Cardiac fibroblast (primary cell): Measurements from ENCODE around the gene PDCL3.

ENCODE experiments used
- DNase-seq, 2 donors: peaks; one replicate each; pipeline versions ENCODE4 v3.0.0 to v3.0.0-alpha.2; 2010; ENCODE audit warnings: low read depth in 2 of 2
- H3K4me3 ChIP-seq, 2 donors: replicated peaks in 1 of 2; 1 replicate in 1 of 2; 2 replicates in 1 of 2; pipeline ENCODE4 v1.5.1; 2011; ENCODE audit warnings: low read depth in 2 of 2, low read length in 2 of 2, mild to moderate bottlenecking in 2 of 2, moderate library complexity in 1 of 2
- TF ChIP-seq, protein P1 (sequence below): IDR thresholded peaks from one replicate; pipeline ENCODE4 v1.5.1; 2011; ENCODE audit warnings: low read depth, mild to moderate bottlenecking, low read length, inconsistent platforms

PDCL3 gene

DNA sequence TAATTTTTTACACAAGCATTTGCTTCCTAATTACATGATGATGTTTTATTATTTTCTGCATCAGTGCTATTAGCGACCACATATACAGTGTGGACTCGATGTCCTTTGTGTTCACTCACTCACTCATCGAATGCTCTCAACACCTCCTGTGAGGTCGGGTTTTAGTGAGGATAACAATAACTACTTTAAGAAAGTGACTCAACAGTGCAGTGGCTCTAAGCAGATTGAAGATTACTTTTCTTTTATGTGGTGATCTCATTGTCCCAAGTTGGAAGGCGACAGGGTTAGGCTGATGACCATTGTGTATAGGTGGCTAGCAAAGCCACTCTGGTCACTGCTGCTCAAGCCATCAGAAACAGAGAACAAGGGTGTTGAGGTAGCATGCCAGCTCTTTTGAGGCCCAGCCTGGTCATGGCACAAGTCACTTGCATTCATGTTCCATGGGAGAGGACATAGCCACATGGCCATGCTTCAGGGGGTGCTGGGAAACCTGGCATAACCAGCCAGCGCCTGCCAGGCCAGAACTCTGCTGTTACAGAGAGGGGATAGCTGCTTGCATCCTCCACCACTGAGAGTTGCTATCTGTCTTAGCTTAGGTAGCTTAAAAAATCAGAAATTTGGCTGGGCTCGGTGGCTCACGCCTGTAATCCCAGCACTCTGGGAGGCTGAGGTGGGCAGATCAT lies 60.4 kb downstream of the PDCL3 start:
- DNase-seq, result no peak
- TF ChIP-seq, protein P1, sequence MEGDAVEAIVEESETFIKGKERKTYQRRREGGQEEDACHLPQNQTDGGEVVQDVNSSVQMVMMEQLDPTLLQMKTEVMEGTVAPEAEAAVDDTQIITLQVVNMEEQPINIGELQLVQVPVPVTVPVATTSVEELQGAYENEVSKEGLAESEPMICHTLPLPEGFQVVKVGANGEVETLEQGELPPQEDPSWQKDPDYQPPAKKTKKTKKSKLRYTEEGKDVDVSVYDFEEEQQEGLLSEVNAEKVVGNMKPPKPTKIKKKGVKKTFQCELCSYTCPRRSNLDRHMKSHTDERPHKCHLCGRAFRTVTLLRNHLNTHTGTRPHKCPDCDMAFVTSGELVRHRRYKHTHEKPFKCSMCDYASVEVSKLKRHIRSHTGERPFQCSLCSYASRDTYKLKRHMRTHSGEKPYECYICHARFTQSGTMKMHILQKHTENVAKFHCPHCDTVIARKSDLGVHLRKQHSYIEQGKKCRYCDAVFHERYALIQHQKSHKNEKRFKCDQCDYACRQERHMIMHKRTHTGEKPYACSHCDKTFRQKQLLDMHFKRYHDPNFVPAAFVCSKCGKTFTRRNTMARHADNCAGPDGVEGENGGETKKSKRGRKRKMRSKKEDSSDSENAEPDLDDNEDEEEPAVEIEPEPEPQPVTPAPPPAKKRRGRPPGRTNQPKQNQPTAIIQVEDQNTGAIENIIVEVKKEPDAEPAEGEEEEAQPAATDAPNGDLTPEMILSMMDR, result no peak
- no peak overlapping the region for H3K4me3 ChIP-seq

DNA sequence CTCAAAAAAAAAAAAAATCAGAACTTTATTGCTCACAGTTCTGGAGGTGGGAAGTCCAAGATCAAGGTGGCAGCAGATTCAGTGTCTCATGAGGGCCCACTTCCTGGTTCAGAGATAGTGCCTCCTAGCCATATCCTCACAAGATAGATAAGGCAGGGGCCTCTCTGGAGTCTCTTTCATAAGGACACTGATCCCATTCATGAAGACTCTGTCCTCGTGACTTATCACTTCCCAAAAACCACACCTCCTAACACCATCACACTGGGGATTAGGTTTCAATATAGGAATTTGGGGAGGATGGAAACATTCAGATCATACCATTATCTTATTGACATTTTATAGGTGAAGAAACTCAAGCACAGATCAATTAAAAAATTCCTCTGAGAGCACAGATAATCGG lies 61.1 kb downstream of the PDCL3 start:
- no peak for DNase-seq
- TF ChIP-seq, protein P1, result no peak
- no peak overlapping the region for H3K4me3 ChIP-seq

DNA sequence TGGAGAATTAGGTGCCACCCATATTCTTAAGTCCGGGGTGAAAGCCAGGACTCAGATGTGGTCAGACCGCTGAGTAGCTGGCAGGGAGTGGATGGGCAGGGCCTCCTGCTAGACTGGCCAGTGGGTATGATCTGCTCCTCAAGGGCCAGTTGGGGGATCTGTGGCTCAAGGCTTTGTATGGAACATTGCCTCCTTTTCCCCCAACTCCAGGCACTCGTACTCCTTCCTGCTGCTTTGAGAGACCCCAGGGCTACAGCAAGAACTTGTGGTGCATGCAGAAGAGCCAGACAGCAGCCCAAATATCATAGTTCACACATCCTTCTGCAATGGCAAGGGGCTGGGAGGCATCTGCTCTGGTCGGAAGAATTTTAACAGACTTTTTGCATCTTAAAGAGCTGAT lies 61.7 kb downstream of the PDCL3 start:
- TF ChIP-seq, protein P1, result no peak
- no peak overlapping the region for H3K4me3 ChIP-seq
- DNase-seq, result no peak

DNA sequence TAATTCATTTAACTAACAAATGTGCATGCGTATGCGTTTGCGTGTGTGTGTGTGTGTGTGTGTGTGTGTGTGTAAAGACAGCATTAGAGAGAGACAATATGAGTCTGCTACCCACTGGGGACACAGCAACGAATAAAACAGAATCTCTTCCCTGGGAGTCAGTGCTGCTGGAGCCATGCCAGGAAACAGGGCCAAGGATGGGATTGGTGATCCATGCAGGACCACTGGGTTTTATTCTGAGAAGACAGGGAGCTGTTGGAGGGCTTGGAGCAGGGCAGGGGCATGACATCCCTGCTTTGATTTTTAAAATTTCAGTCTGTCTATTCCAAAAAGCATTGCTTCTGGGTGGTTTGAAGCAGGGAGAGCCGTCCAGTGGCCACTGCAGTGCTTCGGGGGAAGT lies 62.9 kb downstream of the PDCL3 start:
- TF ChIP-seq, protein P1, result no peak
- no peak overlapping the region for H3K4me3 ChIP-seq
- DNase-seq, result peak in 1 of 2 donors; percentile 10
